H1 (cell line): ENCODE data around the gene RIPOR2. TPM values are rescaled to one million over a fixed set of nuclear protein-coding genes. Genes with fewer than 3 reads are reported as not detected.

Experiments
- CHD7 ChIP-seq: fragments of 300-600 bp; sonication (generic); IDR thresholded peaks from 2 replicates; pipeline ENCODE4 v1.7.1; 2012; ENCODE audit warnings: low read length, moderate library complexity, mild to moderate bottlenecking, inconsistent platforms; ENCODE audit not compliant: insufficient replicate concordance
- polyA plus RNA-seq, 7 experiments: library from polyadenylated mRNA; depleted of rRNA in 3 of 7; stranded (reverse) in 5 of 7; unstranded in 2 of 7; fragments of >200 nt in 5 of 7; fragments of 200-250 nt in 2 of 7; gene quantifications; 1 replicate in 5 of 7; 2 replicates in 1 of 7; 4 replicates in 1 of 7; pipeline versions ENCODE4 v1.2.1 to v1.2.3, GENCODE V29; 2011 to 2013; ENCODE audit warnings: missing spikeins in 2 of 7, mixed read lengths in 2 of 7
- total RNA-seq: library from RNA; stranded (reverse); fragmentation: NEBNext Ultra II Directional; extraction: Animal tissue kit (Norgen Biotek cat#: 25700); gene quantifications from 2 replicates; pipeline ENCODE4 v1.2.1, GENCODE V29; 2021

RIPOR2 gene
- total and polyA plus RNA-seq, 2 of the 8 experiments (the other 6 are each of a cell fraction or from before 2014, with no cell fraction given) = 16.7 to 45.6 TPM

GRCh38 chr6:24974182-24975171 is 38.7 kb upstream of the RIPOR2 start (continued):
- no peak for TF ChIP-seq CHD7
